ENCODE measurements around the gene WWP2. TPM values are rescaled to one million over a fixed set of nuclear protein-coding genes. Genes with fewer than 3 reads are reported as not detected.
"Not testable (repeated sequence)": the region's sequence is repeated elsewhere in the genome, so short reads cannot be mapped to it uniquely, and the experiment has no call there.

WWP2 gene
- total and polyA plus RNA-seq, 4 donors, result 59.0 to 144 (median 138) TPM

- ATAC-seq (ENCODE audit: low FRiP score); H3K4me1 ChIP-seq (ENCODE audit: control insufficient read depth in 1 of 2, insufficient read depth in 2 of 2, low read length in 2 of 2); H3K36me3 ChIP-seq (ENCODE audit: control insufficient read depth in 1 of 2, insufficient read depth in 2 of 2, low read length in 1 of 2); H3K9me3 ChIP-seq (ENCODE audit: control insufficient read depth, low read length); DNase-seq; H3K4me3 ChIP-seq (ENCODE audit: low read length in 2 of 2); H3K27me3 ChIP-seq (ENCODE audit: control insufficient read depth in 1 of 2, insufficient read depth in 2 of 2, low read length in 1 of 2); H3K27ac ChIP-seq (ENCODE audit: low read depth in 1 of 2, low read length in 2 of 2); intact Hi-C loops (cut with DNase I): not testable (repeated sequence)
- 81 to 92% methylated on average over 5 to 7 of the region's 8 CpGs for whole genome bisulfite sequencing, 2 donors
Observed at GRCh38 chr16:69972935-69973334, 210.8 kb downstream of the WWP2 start.

- H3K27me3 ChIP-seq (ENCODE audit: control insufficient read depth in 1 of 2, insufficient read depth in 2 of 2, low read length in 1 of 2); H3K4me3 ChIP-seq (ENCODE audit: low read length in 2 of 2); H3K27ac ChIP-seq (ENCODE audit: low read depth in 1 of 2, low read length in 2 of 2); H3K9me3 ChIP-seq (ENCODE audit: control insufficient read depth, low read length); intact Hi-C loops (cut with DNase I); H3K4me1 ChIP-seq (ENCODE audit: control insufficient read depth in 1 of 2, insufficient read depth in 2 of 2, low read length in 2 of 2); H3K36me3 ChIP-seq (ENCODE audit: control insufficient read depth in 1 of 2, insufficient read depth in 2 of 2, low read length in 1 of 2); DNase-seq; ATAC-seq (ENCODE audit: low FRiP score): not testable (repeated sequence)
- 31 to 58% methylated on average over 1 of the region's 1 CpG for WGBS, 2 donors
Observed at GRCh38 chr16:69985196-69985595, 223.1 kb downstream of the WWP2 start.

Small RNA genes lying within 50 kb of the gene (microRNA-seq; reads per million reads assigned to microRNA genes)
- gene MIR140, result 23,861 to 24,473 reads per million in 2 donors

Other genes starting within 250 kb of the WWP2 start
- 10 to 100 TPM; 67.8 to 94.6 TPM for gene NFAT5, start 196.4 kb upstream of the WWP2 start, total RNA-seq
- 1 to 10 TPM; 2.1 to 5.1 TPM for gene NFAT5, start 196.4 kb upstream of the WWP2 start, polyA plus RNA-seq
- 10 to 100 TPM; 31.3 to 52.5 TPM for gene NQO1, start 35.8 kb upstream of the WWP2 start, total RNA-seq
- 10 to 100 TPM; 53.7 to 76.3 TPM for gene NQO1, start 35.8 kb upstream of the WWP2 start, polyA plus RNA-seq
- gene NOB1, start 7.4 kb upstream of the WWP2 start, total RNA-seq, result 10 to 100 TPM; 30.6 to 32.4 TPM
- gene NOB1, start 7.4 kb upstream of the WWP2 start, polyA plus RNA-seq, result 10 to 100 TPM; 29.4 to 38.7 TPM
- gene CLEC18A, start 189.0 kb downstream of the WWP2 start, total RNA-seq, result 1 to 10 TPM; 1.9 to 3.0 TPM
- gene CLEC18A, start 189.0 kb downstream of the WWP2 start, polyA plus RNA-seq, result 10 to 100 TPM in 1 of 2 donors, 1 to 10 TPM in 1; 2.6 to 41.6 TPM

All from aorta (tissue), 5 donors.